IPS-NIHi7 (cell line): ENCODE results near the gene FRMD3.
"Not testable (repeated sequence)": the region's sequence is repeated elsewhere in the genome, so short reads cannot be mapped to it uniquely, and the experiment has no call there.

Experiments
- DNase-seq: peaks from one replicate; pipeline ENCODE4 v3.0.0; 2012; ENCODE audit warnings: mixed read lengths; ENCODE audit errors: extremely low spot score

Gene FRMD3

GRCh38 chr9:83392228-83392627 lies 146.0 kb downstream of the FRMD3 start:
- no peak for DNase-seq

GRCh38 chr9:83388346-83388745 lies 149.9 kb downstream of the FRMD3 start:
- no peak for DNase-seq

- DNase-seq = no peak
Measured at GRCh38 chr9:83387401-83388185, 150.6 kb downstream of the FRMD3 start.

- no peak for DNase-seq
Measured at GRCh38 chr9:83385317-83385716, 152.9 kb downstream of the FRMD3 start.

GRCh38 chr9:83384214-83384613 lies 154.0 kb downstream of the FRMD3 start:
- no peak for DNase-seq

GRCh38 chr9:83383034-83383433 lies 155.2 kb downstream of the FRMD3 start:
- DNase-seq = no peak

- DNase-seq = no peak
Measured at GRCh38 chr9:83382421-83382820, 155.8 kb downstream of the FRMD3 start.

- DNase-seq = no peak
Measured at GRCh38 chr9:83379045-83379444, 159.2 kb downstream of the FRMD3 start.

GRCh38 chr9:83372957-83373356 lies 165.2 kb downstream of the FRMD3 start:
- DNase-seq = no peak

- no peak for DNase-seq
Measured at GRCh38 chr9:83367326-83367725, 170.9 kb downstream of the FRMD3 start.

- DNase-seq = no peak
Measured at GRCh38 chr9:83362341-83362995, 175.7 kb downstream of the FRMD3 start.

- no peak for DNase-seq
Measured at GRCh38 chr9:83359039-83359438, 179.2 kb downstream of the FRMD3 start.

GRCh38 chr9:83358493-83358892 lies 179.7 kb downstream of the FRMD3 start:
- not testable (repeated sequence) for DNase-seq

- no peak for DNase-seq
Measured at GRCh38 chr9:83355729-83356151, 182.5 kb downstream of the FRMD3 start.

GRCh38 chr9:83355024-83355444 lies 183.2 kb downstream of the FRMD3 start:
- peak; percentile 24 for DNase-seq

- DNase-seq = no peak
Measured at GRCh38 chr9:83349031-83349430, 189.2 kb downstream of the FRMD3 start.

GRCh38 chr9:83346655-83347420 lies 191.4 kb downstream of the FRMD3 start:
- no peak for DNase-seq

- DNase-seq = no peak
Measured at GRCh38 chr9:83343366-83343999, 194.7 kb downstream of the FRMD3 start.

GRCh38 chr9:83342731-83343130 lies 195.5 kb downstream of the FRMD3 start:
- no peak for DNase-seq

- DNase-seq = no peak
Measured at GRCh38 chr9:83342006-83342405, 196.2 kb downstream of the FRMD3 start.

- no peak for DNase-seq
Measured at GRCh38 chr9:83340451-83340850, 197.8 kb downstream of the FRMD3 start.

- no peak for DNase-seq
Measured at GRCh38 chr9:83339435-83339834, 198.8 kb downstream of the FRMD3 start.
